Testis (tissue), 3 donors: ENCODE results near the gene ANKRD13A. TPM values are rescaled to one million over a fixed set of nuclear protein-coding genes. Genes with fewer than 3 reads are reported as not detected.
"Not testable (repeated sequence)": the region's sequence is repeated elsewhere in the genome, so short reads cannot be mapped to it uniquely, and the experiment has no call there.

Experiments
- DNase-seq: peaks from one replicate; pipeline ENCODE4 v3.0.0-alpha.2; 2019
- H3K27ac ChIP-seq, 2 donors: fragments of 200-600 bp; sonication (generic); one replicate each; pipeline ENCODE4 v1.5.1; 2019
- H3K27me3 ChIP-seq: fragments of 200-600 bp; sonication (generic); one replicate; pipeline ENCODE4 v1.5.1; 2019
- H3K36me3 ChIP-seq: fragments of 200-600 bp; sonication (generic); one replicate; pipeline ENCODE4 v1.5.1; 2017; ENCODE audit warnings: low read depth; ENCODE audit errors: missing control alignments
- H3K4me1 ChIP-seq: fragments of 200-600 bp; sonication (generic); one replicate; pipeline ENCODE4 v1.5.1; 2019
- H3K4me3 ChIP-seq, 2 donors: fragments of 200-600 bp; sonication (generic); one replicate each; pipeline ENCODE4 v1.5.1; 2017 to 2019
- H3K9me3 ChIP-seq: fragments of 200-600 bp; sonication (generic); one replicate; pipeline ENCODE4 v1.5.1; 2017
- CTCF ChIP-seq, 3 experiments: fragments of 450-650 bp in 2 of 3; fragments of 200-600 bp in 1 of 3; sonication (generic) in 1 of 3; IDR thresholded peaks; one replicate each; pipeline ENCODE4 v1.5.1; 2016 to 2019; ENCODE audit warnings: antibody characterized with exemption in 3 of 3, mild to moderate bottlenecking in 2 of 3, moderate library complexity in 1 of 3
- POLR2A ChIP-seq: fragments of 450-650 bp; IDR thresholded peaks from one replicate; pipeline ENCODE4 v1.6.1; 2017; ENCODE audit warnings: antibody characterized with exemption, mild to moderate bottlenecking, moderate library complexity
- WGBS, 2 donors: methylation state at CpG; one replicate each; pipeline ENCODE4 v1.1.5; 2018; 5-methylcytosine and 5-hydroxymethylcytosine counted together
- intact Hi-C: fragments of 100-400 bp; cut with DNase I; formaldehyde crosslinking; loops from one replicate; pipeline ENCODE4 v1.15.1; 2023; ENCODE audit warnings: low total_unique reads
- polyA plus RNA-seq: library from polyadenylated mRNA; stranded (reverse); fragments of 350-450 nt; fragmentation: Illumina TruSeq; extraction: RNeasy Lipid Tissue Mini Kit (QIAGEN cat#74804); gene quantifications from one replicate; pipeline ENCODE4 v1.2.3, GENCODE V29; 2014; ENCODE audit warnings: low read depth, low replicate concordance; ENCODE audit not compliant: insufficient read depth
- total RNA-seq, 2 donors: library from RNA; depleted of rRNA; stranded (reverse); fragments of >200 nt; gene quantifications; one replicate each; pipeline ENCODE4 v1.2.3, GENCODE V29; 2016

Gene ANKRD13A
- total and polyA plus RNA-seq, 3 donors from 2014 or later: 129 to 165 (median 156) TPM

GRCh38 chr12:110058875-110059615 lies 59.8 kb downstream of the ANKRD13A start:
- no peaks in the 10 kb centered on the region for H3K9me3 ChIP-seq
- intact Hi-C loops: no loop called here
- TF ChIP-seq POLR2A (no peak), CTCF (IDR thresholded peaks at IDR 0.05) (no peak)
- H3K4me3 ChIP-seq: no peak overlapping the region
- DNase-seq: no peak
- no peaks in the 10 kb centered on the region for H3K36me3 ChIP-seq
- no peaks in the 10 kb centered on the region for H3K27me3 ChIP-seq
- 76% methylated on average over 9 of the region's 9 CpGs for WGBS, 2 donors
- no peaks in the 10 kb centered on the region for H3K4me1 ChIP-seq
- no peak overlapping the region for H3K27ac ChIP-seq

GRCh38 chr12:110059651-110060000 lies 60.4 kb downstream of the ANKRD13A start:
- H3K4me3 ChIP-seq: no peak overlapping the region
- H3K27ac ChIP-seq: no peak overlapping the region
- intact Hi-C loops: no loop called here
- WGBS, 2 donors: 96 to 98% methylated on average over 2 of the region's 2 CpGs
- no peaks in the 10 kb centered on the region for H3K27me3 ChIP-seq
- H3K9me3 ChIP-seq: no peaks in the 10 kb centered on the region
- DNase-seq: no peak
- H3K36me3 ChIP-seq: no peaks in the 10 kb centered on the region
- no peaks in the 10 kb centered on the region for H3K4me1 ChIP-seq
- no peak for TF ChIP-seq CTCF (IDR thresholded peaks at IDR 0.05)
- TF ChIP-seq POLR2A: no peak

GRCh38 chr12:110062241-110062640 lies 63.0 kb downstream of the ANKRD13A start:
- WGBS, 2 donors: 92 to 100% methylated on average over 2 of the region's 2 CpGs
- intact Hi-C loops: no loop called here
- no peak overlapping the region for H3K27ac ChIP-seq

GRCh38 chr12:110065540-110065939 lies 66.3 kb downstream of the ANKRD13A start:
- 74 to 81% methylated on average over 2 of the region's 2 CpGs for WGBS, 2 donors
- TF ChIP-seq POLR2A (no peak), CTCF (IDR thresholded peaks at IDR 0.05) (no peak)
- H3K9me3 ChIP-seq: no peaks in the 10 kb centered on the region
- no peak overlapping the region for H3K27ac ChIP-seq
- H3K4me1 ChIP-seq: no peaks in the 10 kb centered on the region
- DNase-seq: no peak
- no peak overlapping the region for H3K4me3 ChIP-seq
- no peaks in the 10 kb centered on the region for H3K27me3 ChIP-seq
- intact Hi-C loops: no loop called here
- no peaks in the 10 kb centered on the region for H3K36me3 ChIP-seq

More at GRCh38 chr12:110062241-110062640, 63.0 kb downstream of the ANKRD13A start:
- TF ChIP-seq POLR2A (no peak), CTCF (IDR thresholded peaks at IDR 0.05) (no peak)
- Histone ChIP-seq H3K4me1 (no peaks in the 10 kb centered on the region), H3K4me3 (no peak overlapping the region), H3K36me3 (no peaks in the 10 kb centered on the region), H3K9me3 (no peaks in the 10 kb centered on the region), H3K27me3 (no peaks in the 10 kb centered on the region)
- no peak for DNase-seq

GRCh38 chr12:110067531-110067930 lies 68.3 kb downstream of the ANKRD13A start:
- H3K36me3 ChIP-seq: no peaks in the 10 kb centered on the region
- H3K4me3 ChIP-seq: no peak overlapping the region
- H3K27ac ChIP-seq: no peak overlapping the region
- no peaks in the 10 kb centered on the region for H3K27me3 ChIP-seq
- peak; percentile 75 for DNase-seq
- 63 to 85% methylated on average over 7 of the region's 7 CpGs for WGBS, 2 donors
- H3K4me1 ChIP-seq: no peaks in the 10 kb centered on the region
- TF ChIP-seq CTCF (IDR thresholded peaks at IDR 0.05): no peak
- TF ChIP-seq POLR2A: no peak
- intact Hi-C loops: no loop called here
- no peaks in the 10 kb centered on the region for H3K9me3 ChIP-seq

GRCh38 chr12:110068115-110068514 lies 68.9 kb downstream of the ANKRD13A start:
- DNase-seq, H3K9me3 ChIP-seq, H3K4me1 ChIP-seq, H3K27me3 ChIP-seq, H3K4me3 ChIP-seq, H3K36me3 ChIP-seq, H3K27ac ChIP-seq, intact Hi-C loops: not testable (repeated sequence)
- WGBS, 2 donors: 72 to 76% methylated on average over 9 of the region's 9 CpGs
